AML-193 (cell line): ENCODE results near the gene MTHFR.

ENCODE experiments used
- DNase-seq, 2 experiments: peaks; one replicate each; lab custom pipeline; 2025; lab: John Stamatoyannopoulos, UW

MTHFR gene

DNA sequence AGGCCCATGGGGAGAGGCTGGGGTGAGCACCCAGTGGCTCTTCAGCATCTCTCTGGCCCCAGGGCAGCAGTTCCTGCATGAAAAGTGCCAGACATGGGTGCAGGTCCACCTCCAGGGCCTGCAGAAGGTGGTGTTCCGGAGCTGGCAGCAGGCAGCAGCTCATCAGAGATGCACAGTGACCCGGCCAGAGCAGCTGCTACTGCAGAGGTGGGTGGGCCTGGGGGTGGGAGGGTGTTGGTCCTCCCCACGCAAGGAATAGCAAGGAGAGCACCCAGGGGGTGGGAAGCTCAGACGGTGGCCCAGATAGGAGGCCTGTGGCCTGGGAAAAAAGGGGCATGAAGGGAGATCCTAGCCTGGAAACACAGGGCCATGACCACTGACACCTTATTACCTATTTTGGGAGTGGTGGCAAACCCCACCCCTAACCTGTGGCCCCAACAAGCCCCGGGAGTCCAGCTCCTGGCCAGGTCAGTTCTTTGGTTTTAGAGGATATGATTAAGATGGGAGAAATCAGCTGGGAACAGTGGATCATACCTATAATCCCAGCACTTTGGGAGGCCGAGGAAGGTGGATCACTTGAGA is 23.5 kb downstream of the MTHFR start:
- DNase-seq: no peak

DNA sequence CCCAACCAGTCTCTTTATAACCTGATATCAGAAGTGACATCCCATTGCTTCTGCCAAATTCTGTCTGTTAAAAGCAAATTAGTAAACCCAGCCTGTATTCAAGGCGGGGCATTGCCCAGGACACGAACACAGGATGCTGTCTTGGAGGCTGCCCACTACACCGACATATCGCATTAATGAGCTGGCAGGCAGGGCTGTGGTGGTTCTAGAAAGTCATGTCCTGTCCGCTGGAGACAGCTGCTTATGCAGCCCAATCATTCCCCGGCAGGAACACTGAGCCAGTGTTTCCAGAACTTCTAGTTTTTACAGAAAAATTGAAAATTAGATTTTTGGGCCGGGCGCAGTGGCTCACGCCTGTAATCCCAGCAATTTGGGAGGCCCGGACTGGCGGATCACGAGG is 24.5 kb downstream of the MTHFR start:
- DNase-seq: no peak

DNA sequence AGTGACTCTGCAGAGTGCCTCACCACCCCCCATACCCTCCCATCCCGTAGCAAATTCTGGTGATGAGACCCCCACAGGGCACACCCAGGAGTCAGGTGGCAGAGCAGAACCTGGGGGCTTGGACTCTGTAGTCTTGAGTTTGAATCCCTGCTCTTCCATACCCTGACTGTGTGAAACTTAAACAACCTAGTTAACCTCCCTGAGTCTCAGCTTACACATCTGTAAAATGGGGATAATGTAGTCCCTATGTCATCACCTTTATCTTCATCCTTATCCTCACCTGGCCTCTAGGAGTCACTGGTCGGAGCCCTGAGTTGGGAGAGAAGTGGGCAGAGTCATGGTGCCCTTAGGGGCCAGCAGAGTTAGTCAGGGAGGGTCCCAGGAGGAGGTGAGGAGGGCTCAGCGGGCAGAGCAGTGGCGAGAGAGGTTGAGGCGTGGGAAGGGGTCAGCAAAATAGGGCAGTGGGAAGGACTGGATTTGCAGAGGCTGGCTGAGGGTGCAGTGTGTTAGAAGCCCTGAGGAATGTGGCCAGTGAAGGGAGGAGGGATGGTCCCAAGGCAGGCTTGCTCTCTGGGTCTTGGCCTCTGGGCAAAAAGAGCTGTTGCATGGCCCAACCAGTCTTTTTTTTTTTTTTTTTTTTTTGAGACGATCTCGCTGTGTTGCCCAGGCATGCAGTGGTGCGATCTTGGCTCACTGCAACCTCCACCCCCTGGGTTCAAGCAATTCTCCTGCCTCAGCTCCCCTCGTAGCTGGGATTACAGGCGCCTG is 25.2 kb downstream of the MTHFR start:
- no peak for DNase-seq

DNA sequence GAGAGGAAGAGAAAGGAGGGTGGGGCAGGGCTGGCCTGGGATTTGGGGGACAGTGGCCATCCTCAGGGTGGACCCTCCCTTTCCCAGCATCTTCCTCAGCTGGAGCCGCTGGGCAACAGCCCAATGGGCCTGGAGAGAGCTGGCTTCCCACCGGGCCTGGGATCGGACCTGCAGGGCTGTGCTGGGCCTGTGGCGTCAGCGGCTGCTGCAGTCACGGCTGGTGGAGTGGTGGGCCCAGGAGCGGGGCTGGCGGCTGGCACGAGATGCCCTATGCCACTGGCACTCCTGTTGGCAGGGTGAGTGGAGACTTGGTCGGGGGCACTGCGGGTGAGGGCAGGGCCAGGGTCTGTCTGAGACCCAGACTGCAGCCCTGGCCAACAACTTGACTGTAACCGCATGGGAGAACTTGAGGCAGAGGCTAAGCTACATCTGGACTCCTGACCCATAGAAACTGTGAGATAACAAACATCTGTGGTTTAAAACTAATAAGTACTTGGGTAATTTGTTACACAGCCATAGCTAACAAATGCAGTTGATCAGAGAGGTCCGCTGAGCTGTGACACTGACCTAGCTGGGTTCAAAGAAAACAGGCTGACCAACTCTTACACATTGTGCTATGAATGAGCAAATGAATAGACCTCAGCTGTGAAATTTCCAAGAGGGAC is 25.9 kb downstream of the MTHFR start:
- no peak for DNase-seq

DNA sequence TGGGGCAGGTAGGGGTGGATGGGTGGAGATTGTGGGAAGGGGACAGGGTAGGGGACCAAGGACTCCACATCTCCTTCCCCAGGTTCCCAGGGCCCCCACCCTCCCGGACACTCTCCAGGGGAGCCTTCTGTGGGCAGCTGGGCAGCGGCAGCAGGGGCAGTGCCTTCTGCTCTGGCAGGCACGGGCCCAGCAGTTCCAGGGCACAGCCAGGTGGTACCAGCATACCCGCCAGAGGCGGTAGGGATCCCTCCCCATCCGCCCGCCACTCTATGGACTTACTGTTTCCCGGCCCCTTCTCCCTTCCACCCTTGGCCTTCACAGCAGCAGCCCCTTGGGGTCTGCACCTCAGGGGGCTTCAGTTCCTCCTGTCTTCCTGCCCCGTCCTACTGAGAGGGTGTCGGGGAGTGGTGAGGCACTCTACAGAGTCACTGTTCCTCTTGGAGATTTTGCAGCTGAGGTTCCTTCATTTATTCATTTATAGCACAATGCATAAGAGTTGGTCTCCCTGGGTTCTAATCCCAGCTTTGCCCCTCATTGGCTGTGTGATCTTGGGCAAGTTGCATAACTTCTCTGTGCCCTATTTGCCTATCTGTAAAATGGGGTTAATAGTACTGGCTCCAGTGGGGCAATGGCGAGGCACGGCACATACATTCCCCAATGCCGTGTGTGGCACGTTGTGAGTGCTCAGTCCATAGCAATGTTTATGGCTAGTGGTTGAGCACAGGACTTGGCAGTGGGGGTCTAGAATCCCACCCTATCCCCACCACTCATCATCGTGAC is 26.7 kb downstream of the MTHFR start:
- no peak for DNase-seq

DNA sequence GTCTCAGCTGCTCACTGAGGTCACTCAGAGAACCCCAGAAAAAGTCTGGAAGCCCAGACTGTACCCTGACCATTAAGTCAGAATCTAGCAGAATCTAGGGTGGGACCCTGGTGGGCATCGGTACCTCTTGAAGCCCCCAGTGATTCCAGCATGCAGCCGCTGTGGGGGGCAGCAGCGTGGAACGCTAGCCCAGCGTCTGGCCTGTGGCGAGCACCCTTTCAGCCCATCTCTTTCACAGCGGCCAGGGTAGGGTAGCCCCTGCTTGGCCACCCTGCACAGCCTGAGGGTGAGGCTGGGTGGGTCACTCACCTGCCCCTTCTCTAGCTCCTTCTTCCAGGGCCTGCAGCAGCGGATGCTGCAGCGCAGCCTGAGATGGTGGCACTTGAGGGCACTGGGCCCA is 27.4 kb downstream of the MTHFR start:
- no peak for DNase-seq

DNA sequence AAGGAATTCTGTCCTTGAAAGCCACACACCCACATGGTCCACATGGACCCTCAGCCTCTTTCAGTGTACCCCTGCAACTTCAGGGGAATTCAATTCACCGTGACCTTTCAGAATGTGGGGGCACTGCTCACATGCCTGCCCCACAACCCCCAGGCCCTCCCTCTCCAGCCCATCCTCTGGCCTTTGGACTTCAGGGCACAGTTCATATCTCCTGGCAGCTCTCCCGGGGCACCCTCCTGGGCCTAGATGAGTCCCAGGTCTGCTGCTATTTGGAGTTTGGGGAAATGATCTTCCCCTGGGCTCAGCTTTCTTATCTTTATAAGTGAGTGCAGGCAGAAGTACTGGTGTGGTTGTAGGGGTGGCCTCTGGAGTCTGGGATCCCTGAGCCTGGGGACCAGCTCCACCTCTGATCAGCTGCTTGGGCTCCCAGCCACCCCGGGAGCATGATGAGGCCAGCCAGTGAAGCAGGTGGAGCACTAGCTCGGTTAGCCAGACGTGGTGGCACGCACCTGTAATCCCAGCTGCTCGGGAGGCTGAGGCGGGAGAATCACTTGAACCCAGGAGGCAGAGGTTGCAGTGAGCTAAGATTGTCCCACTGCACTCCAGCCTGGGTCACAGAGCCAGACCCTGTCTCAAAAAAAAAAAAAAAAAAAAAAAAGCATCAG is 28.0 kb downstream of the MTHFR start:
- DNase-seq: no peak

DNA sequence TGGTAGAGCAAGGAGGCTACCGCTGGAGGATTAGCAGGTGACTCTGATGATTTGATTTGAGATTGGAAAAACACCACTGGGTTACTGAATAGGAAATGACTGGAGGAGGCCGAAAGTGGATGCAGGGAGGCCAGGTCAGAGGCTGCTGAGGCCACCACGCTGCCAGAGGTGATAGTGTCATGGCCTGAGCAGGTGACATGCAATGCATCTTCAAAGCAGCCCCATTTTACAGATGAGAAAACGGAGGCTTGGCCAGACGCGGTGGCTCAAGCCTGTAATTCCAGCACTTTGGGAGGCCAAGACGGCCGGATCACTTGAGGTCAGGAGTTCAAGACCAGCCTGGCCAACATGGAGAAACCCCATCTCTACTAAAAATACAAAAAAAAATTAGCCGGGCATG is 31.0 kb downstream of the MTHFR start:
- DNase-seq: no peak

DNA sequence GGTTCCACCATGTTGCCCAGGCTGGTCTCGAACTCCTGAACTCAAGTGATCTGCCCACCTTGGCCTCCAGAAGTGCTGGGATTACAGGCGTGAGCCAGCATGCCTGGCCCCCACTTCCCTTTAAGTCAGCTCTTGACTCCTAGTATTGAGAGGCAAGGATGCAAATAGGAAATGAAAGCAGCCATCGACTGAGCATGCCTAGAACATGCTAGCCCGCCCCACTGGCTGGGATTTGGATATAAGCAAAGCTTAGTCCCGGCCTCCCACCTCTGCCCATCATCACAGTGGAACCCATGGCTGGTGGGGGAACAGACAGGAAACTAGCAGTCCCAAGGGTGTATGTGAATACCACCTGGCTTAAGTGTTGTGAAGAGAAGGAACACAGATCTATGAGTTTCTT is 33.3 kb downstream of the MTHFR start:
- no peak for DNase-seq

DNA sequence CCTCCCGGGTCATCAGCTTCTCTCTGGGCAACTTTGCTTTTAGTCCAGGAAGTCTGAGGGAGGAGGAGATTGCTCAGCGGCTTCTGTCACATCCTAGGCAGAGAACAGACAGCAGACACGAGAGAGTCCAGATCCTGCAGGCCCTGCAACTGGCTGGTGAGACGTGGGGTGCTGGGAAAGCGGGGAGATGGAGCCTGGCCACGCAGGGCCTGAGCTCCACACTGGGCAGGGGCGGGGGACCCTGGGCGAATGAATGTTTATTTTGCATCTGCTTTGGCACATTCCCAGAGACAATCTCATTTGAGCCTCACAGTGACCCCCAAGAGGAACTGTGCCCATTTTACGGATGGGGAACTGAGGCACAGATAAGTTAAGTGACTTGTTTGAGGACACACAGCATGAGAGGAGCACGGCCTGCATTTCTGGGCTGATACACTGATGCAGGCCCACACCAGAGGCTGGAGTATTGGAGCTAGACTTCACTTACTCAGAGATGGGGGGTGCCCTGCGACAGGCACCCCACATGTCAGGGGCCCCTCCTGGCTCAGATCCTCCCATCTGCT is 34.2 kb downstream of the MTHFR start:
- DNase-seq: no peak

DNA sequence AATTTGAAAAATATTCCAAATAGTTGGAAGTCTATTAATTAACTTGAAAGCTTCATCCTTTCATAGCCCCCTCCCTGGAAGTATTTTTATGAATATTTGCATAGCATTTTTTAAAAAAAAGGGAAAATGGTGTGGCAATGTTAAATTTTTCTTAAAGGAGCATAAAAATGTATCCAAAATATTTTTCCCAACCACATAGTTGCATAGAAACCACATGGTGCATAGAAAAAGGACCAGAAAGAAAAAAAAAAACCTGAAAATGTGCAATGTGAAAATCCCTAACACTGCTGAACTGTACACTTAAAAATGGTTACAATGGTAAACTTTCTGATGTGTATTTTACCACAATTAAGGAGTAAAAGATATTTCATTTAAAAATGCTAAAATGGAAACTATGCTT is 35.8 kb downstream of the MTHFR start:
- DNase-seq: no peak

DNA sequence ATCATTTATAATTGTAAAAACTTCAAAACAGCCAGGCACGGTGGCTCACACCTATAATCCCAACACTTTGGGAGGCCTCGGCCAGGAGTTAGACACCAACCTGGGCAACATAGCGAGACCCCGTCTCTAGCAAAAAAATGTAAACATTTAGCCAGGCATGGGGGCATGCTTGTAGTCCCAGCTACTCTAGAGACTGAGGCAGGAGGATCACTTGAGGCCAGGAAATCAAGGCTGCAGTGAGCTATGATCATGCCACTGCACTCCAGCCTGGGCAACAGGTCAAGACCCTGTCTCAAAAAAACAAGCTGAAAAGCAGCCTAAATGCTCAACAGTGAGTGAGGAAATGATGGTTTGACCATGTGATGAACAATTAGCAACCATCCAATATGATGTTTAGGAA is 36.5 kb downstream of the MTHFR start:
- DNase-seq: no peak

DNA sequence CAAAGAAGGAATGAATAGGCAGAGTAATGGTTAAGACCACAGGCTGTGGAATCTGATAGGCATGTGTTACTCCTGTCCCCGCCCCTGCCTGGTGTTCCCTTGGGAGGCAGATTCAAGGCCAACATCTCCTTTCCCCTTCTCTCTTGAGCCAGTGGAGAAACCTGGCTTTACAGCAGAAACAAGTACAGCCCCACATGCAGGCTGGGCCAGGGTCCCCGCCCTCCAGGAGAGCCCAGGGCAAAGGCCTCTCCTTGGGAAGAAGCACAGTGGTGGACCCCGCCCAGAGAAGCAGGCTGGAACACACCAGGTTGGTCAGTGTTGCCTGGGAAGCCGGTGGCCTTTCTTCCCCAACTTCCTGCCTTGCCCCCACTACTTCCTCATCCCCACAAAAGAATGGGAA is 36.9 kb downstream of the MTHFR start:
- no peak for DNase-seq

DNA sequence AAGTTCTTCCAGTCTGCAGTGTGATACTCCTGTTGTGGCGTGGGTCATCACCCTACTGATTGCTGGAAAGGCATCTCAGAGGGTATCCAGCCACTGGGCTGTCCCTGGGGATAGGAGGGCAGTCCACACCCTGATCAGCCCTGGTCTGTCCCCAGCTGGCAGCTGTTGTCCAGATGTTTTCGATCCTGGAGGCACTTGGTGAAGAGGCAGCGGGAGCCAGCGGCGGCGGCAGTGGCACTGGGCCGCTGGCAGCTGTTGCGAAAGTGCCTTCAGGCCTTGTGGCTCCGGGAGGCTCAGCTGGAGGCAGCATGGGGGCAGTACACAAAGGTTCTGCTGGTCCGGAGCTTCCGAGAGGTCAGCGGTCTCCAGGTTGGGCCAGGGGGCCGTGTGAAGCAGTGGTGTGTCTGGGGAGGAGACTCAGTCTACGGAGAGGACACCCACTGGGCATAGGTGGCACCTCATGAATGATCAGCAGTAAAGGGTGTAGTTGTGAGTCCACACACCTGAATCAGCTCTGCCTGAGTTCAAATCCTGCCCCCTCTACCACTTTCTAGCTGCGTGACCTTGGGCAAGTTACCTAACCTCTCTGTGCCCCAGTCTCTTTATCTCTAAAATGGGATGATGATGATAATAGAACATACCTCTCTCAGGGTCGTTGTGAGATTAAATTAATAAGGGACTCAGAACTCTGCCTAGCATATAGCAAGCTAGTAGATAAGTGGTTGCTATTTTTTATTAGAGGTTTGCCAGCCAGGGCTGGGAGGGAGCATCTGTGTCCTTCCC is 37.7 kb downstream of the MTHFR start:
- no peak for DNase-seq

DNA sequence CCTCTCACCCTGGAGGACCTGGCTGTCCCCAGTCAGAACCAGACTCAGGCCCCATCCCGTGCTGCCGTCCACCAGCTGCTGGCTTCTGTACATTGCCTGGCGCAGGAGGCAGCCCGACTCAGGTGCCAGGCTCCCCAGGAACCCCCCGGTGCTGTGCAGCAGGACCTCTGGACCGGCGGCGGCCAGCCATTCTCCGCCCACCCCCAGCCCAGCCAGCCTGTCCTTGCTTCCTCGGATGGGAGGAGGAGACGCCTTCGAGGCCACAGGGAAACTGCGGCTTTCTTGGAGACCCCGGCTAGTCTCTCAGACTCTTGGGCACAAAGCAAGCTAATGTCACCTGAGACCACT is 39.4 kb downstream of the MTHFR start:
- DNase-seq: no peak

DNA sequence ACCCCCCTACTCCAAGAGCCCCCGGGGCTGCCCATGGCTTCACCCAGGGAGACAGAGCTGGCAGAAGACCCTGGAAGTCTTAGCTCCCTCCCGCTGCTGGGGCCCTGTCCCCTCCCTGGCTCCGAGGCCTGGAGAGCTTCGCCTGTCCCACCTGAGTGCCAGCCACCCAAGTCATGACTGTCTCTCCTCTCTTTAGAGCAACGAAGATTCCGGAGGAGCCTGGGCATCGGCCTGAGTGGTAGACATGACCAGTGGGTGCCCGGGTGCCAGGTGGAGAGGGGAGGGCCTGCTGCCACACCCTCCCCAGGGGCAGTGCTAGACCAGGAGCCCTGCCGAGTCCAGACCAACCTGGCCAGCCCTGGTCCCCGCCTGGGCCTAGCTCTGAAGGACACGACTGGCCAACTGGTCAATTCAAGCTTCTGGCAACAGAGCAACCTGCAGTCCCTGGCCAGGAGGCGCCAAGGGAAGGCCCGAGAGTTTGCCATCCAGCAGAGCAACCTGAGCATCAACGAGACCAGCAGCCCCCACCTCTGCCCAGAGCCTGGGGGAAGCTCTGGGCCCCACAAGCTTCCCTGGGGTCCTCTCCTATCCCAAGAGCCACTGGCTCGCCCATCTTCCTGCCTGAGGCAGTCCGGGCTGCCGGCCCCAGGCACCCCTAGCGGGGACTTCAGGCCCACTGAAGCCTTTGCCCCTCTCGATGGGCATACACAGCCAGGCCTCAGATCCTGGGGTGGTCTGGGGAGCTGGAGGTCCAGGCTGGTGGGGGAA is 39.9 kb downstream of the MTHFR start:
- no peak for DNase-seq

DNA sequence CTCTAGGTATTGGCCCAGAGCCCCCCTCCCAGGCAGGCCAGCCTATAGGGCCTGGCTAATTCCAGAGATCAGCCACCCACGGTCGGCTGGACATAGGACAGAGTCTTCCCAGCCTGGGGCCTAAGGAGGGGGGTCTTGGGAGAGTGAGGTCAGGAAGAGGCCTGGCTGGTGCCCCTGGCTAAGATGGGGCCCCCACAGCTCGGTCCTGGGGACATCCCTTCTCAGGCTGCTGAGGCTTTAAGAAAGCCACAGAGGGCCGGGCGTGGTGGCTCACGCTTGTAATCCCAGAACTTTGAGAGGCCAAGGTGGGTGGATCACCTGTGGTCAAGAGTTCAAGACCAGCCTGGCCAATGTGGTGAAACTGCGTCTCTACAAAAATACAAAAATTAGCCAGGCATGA is 41.2 kb downstream of the MTHFR start:
- DNase-seq: no peak

DNA sequence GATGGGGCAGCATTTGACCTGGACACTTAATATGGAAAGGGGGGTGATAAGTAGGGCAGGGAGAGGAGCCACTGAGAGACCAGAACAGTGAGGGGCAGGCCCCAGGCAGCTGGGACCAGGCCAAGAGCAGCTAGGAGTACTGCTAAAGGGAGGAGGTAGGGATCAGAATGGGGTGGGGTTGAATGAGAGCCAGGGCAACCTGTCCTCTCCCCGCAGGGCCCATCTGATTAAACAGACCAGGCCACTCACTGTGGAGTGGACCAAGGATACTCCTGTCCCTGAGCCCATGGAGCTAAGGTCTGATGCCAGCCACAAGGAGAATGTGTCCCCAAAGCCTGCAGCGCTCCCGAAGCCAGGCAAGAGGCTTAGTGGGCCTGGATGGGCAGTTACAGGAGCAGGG is 41.6 kb downstream of the MTHFR start:
- DNase-seq: no peak

DNA sequence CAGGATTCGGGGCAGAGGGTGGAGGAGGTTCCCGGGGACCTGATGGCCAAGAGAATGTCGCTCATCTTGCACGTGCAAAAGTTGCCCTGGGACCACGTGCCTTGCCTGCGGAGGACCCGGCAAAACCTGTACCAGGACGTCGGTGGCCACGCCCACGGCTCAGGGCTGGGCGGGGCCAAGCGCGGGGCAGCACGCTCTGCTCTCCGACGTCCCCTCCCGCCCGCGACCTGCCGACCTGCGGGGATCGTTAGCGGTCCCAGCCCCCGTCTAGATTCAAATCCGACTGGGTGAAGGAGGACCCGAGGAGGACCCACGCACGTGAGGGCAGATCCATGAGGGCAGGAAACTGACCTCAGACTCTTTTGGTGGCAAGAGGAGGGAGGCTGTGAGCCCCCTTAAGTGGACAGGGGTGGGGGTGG is 43.8 kb downstream of the MTHFR start, which contains the start of gene C1orf167:
Gene C1orf167 (plus strand): TSS at position 206 of the 419 bp plus-strand sequence. CDS start 2,208 bp downstream, outside the sequence.
- no peak for DNase-seq

DNA sequence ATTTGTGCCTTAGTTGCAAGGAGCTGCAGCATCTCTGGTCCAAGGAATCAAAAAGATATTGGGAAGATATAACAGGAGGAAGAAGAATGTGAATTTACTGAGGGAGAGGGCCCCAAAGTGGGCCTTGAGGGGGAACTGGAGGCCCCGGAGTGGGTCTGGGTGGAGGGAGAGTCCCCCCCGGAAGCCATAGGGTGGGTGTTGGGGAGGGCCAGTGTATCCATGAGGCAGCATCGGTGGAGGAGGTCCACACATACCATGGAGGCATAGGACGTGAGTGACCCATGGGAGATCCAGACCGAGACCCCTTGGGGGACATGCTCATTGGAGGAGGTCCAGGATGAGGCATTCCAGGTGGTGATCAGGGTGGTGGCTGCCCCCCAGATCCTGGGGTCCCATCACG is 44.5 kb downstream of the MTHFR start:
- no peak for DNase-seq
